Erythroblast (primary cell): ENCODE results near the gene CLRN1.

Experiments
- DNase-seq, 2 experiments: peaks; one replicate each; lab custom pipeline; 2025; lab: John Stamatoyannopoulos, UW
- GATA1 ChIP-seq: IDR thresholded peaks from 2 replicates; pipeline ENCODE4 v1.6.1; 2011; ENCODE audit warnings: low read depth, mild to moderate bottlenecking, control low read depth, low read length, moderate library complexity
- POLR2A ChIP-seq: IDR thresholded peaks from 2 replicates; pipeline ENCODE4 v1.6.1; 2011; ENCODE audit warnings: mild to moderate bottlenecking, low read length

Gene CLRN1

DNA sequence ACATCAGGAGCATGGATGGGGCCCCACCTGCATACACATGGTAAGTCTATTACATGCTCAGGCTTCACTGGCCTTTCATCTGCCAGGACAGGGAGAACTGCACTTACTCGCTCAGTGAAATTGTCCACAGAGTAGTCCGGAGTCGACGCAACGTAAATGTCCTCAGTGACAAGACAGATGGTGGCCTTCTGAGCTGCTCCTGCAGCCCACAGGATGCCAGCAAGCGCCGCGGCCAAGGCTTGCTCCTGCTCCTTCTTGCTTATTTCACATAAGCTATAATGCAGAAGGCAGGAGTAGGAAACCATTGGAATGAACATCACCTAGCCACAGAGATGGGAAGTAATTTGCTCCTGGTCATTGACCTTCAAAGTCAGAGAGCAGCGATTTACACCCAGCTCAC, 81.7 kb downstream of the CLRN1 start:
- no peak for TF ChIP-seq POLR2A
- TF ChIP-seq GATA1: no peak
- no peak for DNase-seq

DNA sequence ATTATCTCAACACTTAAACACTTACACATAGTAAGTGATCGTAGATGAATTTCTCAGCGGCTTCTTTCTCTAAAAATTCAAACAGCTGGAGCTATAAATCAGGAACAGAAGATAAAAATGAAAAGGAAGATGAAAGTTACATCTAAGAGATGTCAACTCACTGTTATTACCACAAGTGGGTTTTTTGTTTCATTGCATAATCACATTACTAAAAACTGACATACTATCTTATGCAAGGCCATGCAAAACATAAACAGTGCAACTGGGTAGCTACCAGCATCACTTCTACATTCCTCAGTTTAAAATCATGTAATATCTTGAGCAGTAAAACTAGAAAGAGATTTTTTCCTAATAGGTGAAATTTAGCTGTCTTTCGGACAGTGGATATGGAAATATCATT, 82.2 kb downstream of the CLRN1 start:
- TF ChIP-seq POLR2A (no peak), GATA1 (no peak)
- no peak for DNase-seq

DNA sequence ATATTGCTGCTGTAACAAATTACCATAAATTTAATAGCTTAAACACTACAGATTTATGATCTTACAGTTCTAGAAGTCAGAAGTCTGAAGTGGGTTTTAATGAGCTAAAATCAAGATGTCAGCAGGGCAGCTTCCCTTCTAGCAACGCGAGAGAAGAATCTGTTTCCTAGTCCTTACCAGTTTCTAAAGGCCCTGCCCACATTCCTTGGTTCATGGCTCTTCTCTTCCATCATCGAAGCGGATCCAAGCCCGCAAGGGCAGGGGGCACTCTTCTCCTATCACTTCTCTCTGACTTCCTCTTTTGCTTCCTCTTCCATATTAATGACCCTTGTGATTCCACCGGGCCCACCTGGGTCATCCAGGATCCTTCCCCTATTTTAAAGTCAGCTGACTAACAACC, 83.4 kb downstream of the CLRN1 start:
- no peak for DNase-seq
- no peak for TF ChIP-seq POLR2A
- TF ChIP-seq GATA1: no peak

DNA sequence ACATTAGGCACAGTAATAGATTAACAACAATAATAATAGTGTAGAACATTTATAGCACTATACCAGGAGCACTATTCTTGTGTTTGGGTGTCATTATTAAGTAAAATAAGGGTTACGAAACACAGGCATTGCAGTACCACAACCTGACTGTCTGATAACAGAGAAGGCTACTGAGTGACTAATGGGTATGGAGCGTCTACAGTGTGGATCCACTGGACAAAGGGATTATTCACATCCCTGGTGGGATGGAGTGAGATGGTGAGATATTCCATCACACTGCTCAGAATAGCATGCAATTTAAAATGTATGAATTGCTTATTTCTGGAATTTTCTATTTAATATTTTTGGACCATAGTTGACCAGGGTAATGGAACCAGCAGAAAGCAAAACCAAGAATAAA, 85.5 kb downstream of the CLRN1 start:
- no peak for DNase-seq

DNA sequence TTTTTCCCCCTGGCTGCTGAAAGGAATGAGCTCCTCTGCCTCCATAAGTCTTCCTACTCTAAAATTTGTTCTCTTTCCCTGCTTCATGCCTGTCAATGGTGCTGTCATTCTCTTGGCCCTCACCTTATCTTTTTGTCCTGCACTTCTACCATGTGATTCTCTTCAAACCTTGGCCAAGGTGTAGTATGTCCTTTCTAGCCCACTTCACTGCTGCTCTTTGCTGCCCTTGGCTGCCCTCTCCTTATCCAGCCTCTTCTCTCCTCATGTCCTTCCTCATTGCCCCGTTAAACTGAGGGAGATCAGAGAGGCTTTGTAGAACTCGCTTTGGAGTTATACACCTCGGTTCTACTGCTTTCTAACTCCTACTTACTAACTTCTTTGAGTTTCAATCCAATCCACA, 87.0 kb downstream of the CLRN1 start:
- no peak for TF ChIP-seq GATA1
- no peak for TF ChIP-seq POLR2A
- no peak for DNase-seq

More for the DNA sequence above, 85.5 kb downstream of the CLRN1 start:
- TF ChIP-seq POLR2A: no peak
- TF ChIP-seq GATA1: no peak

DNA sequence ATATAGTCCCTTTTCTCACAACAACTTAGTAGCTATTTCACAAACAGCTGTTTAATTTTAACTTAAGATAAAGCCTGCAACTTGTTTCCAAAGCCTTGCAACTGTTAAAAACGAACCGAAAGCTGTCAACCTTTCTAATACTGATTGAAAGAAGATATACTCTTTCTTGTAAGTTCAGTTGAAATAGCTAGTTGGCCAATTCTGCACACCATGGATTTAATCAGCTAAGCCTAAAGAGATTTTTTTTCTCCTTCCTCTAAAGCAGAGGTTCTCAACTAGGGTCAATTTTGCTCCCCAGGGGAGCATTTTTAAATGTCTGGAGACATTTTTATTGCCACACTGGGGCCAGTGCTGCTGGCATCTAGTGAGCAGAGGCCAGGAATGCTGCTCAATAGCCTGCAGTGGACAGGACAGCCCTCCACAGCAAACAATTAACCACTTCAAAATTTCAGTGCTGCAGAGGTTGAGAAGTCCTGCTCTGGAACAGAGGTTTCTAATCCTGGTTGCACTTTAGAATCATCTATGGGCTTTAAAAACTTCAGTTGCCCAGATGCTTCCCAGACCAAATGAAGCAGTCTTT, 93.4 kb downstream of the CLRN1 start:
- DNase-seq: no peak
- no peak for TF ChIP-seq GATA1
- no peak for TF ChIP-seq POLR2A

DNA sequence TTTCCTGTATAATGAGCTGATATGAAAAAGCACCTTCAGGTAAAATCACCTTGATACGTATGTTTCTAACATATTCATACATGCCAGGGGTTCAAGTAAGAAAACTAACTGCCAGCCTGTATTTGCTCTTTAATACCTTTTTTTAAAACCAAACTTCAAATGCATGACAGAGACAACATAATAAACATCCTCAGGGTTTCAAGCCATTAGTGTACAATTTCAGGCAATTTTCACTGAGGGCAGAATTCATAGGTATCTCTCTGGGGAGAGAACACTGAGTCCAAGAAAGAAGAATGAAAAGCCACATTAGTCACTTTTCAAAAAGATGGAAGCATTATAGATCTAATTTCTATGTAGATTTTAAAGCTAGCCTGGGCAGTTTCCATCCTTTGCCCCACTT, 94.2 kb downstream of the CLRN1 start:
- TF ChIP-seq GATA1 (no peak), POLR2A (no peak)
- DNase-seq: no peak

DNA sequence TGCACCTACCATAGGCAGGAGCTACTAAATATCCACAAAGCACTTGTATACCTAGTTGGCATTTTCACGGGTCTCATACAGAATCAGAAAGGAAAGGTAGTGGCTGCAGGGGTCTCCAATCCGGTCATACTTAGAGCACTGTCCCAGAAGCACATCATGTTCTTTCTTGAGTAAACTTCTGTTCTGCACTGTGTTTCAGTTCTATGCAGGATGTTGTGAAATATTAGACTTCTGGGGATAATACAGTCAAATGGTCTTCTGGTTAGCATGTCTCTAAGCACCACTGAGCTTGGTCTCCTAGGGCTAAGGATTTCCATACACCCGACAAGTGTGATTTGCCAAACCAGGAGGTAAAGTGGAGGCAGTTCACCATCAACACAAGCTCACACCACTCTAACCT, 95.2 kb downstream of the CLRN1 start:
- TF ChIP-seq GATA1 (no peak), POLR2A (no peak)
- no peak for DNase-seq

DNA sequence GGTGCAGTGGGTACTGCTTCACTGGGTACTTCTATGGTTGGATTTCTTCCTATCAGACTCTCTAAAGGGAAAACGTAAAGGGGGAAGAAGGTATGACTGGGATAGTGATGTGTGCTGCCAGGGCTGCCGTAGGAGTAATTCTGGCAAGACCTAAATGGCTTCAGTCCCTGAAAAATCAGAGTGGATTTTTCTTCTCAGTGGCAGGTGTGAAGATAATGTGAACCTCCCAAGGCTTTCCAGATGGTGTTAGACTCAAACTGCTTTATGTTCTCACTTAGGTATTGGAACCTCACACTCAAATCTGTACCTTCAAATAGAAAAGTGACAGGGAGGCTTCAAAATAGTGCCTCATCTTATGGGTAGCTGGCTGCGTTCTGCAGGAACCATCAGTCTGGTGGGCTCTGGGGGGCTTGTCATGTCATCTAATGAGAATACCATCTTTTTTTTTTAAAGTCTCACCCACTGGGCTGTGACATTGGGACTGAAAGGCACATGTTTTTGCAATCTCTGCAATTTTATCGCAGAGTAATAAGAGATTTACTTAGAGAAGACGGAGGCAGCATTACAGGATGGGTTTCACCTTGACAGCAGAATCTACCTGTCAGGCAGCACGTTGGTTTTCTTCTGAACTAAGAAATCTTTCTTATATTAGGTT, 95.8 kb downstream of the CLRN1 start:
- DNase-seq: no peak
- no peak for TF ChIP-seq GATA1
- no peak for TF ChIP-seq POLR2A
